ENCODE results near the gene ZNF837. TPM values are rescaled to one million over a fixed set of nuclear protein-coding genes. Genes with fewer than 3 reads are reported as not detected.
A peak's percentile ranks its signal among the peaks of the same experiment; 100 is the strongest.

The ZNF837 gene
- total and polyA plus RNA-seq, 2 of the 13 experiments (the other 11 are each of a cell fraction or from before 2014, with no cell fraction given) = 0.29 to 1.3 TPM

DNA sequence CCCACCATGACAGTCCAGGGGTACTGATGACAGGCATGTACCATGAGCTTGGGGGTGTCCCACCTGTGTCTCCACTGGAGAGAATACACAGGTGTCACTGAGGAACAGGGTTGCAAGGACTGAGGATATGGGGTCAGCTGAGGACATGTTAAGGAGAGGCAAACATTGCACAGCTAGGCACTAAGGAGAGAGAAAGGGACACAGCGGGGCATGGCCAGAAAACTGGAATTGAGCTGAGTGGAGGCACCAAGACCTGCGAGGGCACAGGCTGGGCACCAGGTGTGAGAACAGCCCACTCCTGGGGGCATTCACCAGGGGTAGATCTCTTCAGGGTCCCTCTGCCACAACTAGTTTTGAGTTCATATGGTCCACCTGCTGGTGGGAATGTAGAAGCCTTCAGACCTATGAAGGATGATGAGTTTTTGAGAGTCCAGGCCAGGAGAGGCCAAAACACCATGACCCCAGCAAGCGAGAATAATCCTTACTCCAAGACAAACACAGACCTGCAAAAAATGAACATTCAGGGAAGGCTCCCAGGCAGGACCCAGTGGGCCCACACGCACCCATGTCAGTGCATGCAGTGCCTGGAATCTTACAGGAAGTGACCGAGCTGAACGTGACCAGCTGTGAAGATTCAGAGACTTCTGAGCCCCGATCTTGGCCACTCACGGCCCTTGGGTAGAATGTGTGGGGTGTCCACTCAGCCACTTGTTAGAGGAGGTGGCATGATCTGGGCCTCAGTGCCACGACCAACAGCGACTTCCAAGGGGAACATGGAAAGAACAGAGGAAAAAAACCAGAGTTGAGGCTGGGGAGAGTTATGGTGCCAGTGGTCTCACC lies 26.2 kb upstream of the ZNF837 start (continued):
- TF ChIP-seq POGZ (CRISPR knock-in tag; IDR thresholded peaks at IDR 0.05) (0 out of 2 replicates have a peak, but pooled peaks have one; percentile 32), NR2F1 (CRISPR knock-in tag; IDR thresholded peaks at IDR 0.05) (0 out of 4 replicates have a peak, but pooled peaks of 1 of the 2 experiments have one; percentile 16), MED8 (CRISPR knock-in tag; IDR thresholded peaks at IDR 0.05; ENCODE audit: insufficient replicate concordance) (no peak), IRF2 (CRISPR knock-in tag; IDR thresholded peaks at IDR 0.05) (no peak), ZNF274 (CRISPR knock-in tag; IDR thresholded peaks at IDR 0.05) (no peak), ZNF547 (CRISPR knock-in tag; IDR thresholded peaks at IDR 0.05) (no peak), ZNF589 (CRISPR knock-in tag; conservative IDR thresholded peaks at IDR 0.05) (0 out of 2 replicates have a peak, but pooled peaks have one; percentile 57), THAP11 (CRISPR knock-in tag; IDR thresholded peaks at IDR 0.05) (peak; percentile 50), ZKSCAN1 (IDR thresholded peaks at IDR 0.05; ENCODE audit: low read length) (no peak), ZNF335 (CRISPR knock-in tag; IDR thresholded peaks at IDR 0.05) (no peak), ATM (IDR thresholded peaks at IDR 0.05; ENCODE audit: borderline replicate concordance) (no peak), MBNL3 (CRISPR knock-in tag; conservative IDR thresholded peaks at IDR 0.05) (no peak), CCDC6 (CRISPR knock-in tag; IDR thresholded peaks at IDR 0.05) (no peak), DNMT1 (CRISPR knock-in tag; IDR thresholded peaks at IDR 0.05) (no peak), SNAPC2 (CRISPR knock-in tag; IDR thresholded peaks at IDR 0.05) (0 out of 2 replicates have a peak, but pooled peaks have one; percentile 15), CC2D1A (CRISPR knock-in tag; IDR thresholded peaks at IDR 0.05) (no peak), KLF6 (CRISPR knock-in tag; IDR thresholded peaks at IDR 0.05) (no peak), ZNF678 (CRISPR knock-in tag; IDR thresholded peaks at IDR 0.05) (no peak), ISX (CRISPR knock-in tag; conservative IDR thresholded peaks at IDR 0.05) (no peak)
- TF ChIP-seq, protein P1, sequence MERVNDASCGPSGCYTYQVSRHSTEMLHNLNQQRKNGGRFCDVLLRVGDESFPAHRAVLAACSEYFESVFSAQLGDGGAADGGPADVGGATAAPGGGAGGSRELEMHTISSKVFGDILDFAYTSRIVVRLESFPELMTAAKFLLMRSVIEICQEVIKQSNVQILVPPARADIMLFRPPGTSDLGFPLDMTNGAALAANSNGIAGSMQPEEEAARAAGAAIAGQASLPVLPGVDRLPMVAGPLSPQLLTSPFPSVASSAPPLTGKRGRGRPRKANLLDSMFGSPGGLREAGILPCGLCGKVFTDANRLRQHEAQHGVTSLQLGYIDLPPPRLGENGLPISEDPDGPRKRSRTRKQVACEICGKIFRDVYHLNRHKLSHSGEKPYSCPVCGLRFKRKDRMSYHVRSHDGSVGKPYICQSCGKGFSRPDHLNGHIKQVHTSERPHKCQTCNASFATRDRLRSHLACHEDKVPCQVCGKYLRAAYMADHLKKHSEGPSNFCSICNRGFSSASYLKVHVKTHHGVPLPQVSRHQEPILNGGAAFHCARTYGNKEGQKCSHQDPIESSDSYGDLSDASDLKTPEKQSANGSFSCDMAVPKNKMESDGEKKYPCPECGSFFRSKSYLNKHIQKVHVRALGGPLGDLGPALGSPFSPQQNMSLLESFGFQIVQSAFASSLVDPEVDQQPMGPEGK (CRISPR knock-in tag; IDR thresholded peaks at IDR 0.05) = no peak
- TF ChIP-seq, protein P2, sequence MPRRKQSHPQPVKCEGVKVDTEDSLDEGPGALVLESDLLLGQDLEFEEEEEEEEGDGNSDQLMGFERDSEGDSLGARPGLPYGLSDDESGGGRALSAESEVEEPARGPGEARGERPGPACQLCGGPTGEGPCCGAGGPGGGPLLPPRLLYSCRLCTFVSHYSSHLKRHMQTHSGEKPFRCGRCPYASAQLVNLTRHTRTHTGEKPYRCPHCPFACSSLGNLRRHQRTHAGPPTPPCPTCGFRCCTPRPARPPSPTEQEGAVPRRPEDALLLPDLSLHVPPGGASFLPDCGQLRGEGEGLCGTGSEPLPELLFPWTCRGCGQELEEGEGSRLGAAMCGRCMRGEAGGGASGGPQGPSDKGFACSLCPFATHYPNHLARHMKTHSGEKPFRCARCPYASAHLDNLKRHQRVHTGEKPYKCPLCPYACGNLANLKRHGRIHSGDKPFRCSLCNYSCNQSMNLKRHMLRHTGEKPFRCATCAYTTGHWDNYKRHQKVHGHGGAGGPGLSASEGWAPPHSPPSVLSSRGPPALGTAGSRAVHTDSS (CRISPR knock-in tag; conservative IDR thresholded peaks at IDR 0.05) = no peak
- TF ChIP-seq, protein P3, sequence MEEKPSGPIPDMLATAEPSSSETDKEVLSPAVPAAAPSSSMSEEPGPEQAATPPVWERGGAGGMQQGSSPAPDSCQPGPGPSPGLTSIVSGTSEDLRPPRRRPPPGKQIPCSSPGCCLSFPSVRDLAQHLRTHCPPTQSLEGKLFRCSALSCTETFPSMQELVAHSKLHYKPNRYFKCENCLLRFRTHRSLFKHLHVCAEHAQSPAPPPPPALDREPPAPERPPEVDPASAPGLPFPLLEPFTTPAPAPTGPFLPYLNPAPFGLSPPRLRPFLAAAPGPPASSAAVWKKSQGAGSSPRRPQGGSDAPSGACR (CRISPR knock-in tag; IDR thresholded peaks at IDR 0.05) = no peak
- TF ChIP-seq, protein P4, sequence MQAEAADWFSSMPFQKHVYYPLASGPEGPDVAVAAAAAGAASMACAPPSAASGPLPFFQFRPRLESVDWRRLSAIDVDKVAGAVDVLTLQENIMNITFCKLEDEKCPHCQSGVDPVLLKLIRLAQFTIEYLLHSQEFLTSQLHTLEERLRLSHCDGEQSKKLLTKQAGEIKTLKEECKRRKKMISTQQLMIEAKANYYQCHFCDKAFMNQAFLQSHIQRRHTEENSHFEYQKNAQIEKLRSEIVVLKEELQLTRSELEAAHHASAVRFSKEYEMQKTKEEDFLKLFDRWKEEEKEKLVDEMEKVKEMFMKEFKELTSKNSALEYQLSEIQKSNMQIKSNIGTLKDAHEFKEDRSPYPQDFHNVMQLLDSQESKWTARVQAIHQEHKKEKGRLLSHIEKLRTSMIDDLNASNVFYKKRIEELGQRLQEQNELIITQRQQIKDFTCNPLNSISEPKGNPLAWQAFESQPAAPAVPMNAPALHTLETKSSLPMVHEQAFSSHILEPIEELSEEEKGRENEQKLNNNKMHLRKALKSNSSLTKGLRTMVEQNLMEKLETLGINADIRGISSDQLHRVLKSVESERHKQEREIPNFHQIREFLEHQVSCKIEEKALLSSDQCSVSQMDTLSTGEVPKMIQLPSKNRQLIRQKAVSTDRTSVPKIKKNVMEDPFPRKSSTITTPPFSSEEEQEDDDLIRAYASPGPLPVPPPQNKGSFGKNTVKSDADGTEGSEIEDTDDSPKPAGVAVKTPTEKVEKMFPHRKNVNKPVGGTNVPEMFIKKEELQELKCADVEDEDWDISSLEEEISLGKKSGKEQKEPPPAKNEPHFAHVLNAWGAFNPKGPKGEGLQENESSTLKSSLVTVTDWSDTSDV (CRISPR knock-in tag; IDR thresholded peaks at IDR 0.05) = no peak
- TF ChIP-seq, protein P5, sequence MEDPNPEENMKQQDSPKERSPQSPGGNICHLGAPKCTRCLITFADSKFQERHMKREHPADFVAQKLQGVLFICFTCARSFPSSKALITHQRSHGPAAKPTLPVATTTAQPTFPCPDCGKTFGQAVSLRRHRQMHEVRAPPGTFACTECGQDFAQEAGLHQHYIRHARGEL (CRISPR knock-in tag; IDR thresholded peaks at IDR 0.05) = no peak
